Epithelial cell of esophagus (primary cell): ENCODE data around the gene SLC5A6.

Experiments used
- DNase-seq: peaks from one replicate; pipeline ENCODE4 v3.0.0; 2010; ENCODE audit warnings: low read depth
- H3K4me3 ChIP-seq: 2 replicates; pipeline ENCODE4 v1.5.1; 2011; ENCODE audit warnings: mild to moderate bottlenecking, low read length, control low read depth
- CTCF ChIP-seq: IDR thresholded peaks from 2 replicates; pipeline ENCODE4 v1.5.1; 2011; ENCODE audit warnings: low read depth, mild to moderate bottlenecking, low read length, control low read depth, inconsistent platforms; ENCODE audit not compliant: insufficient read depth; ENCODE audit errors: missing control alignments

The SLC5A6 gene

GRCh38 chr2:27175330-27175729, 36.7 kb downstream of the SLC5A6 start:
- no peak for TF ChIP-seq CTCF
- no peak for DNase-seq
- no peak overlapping the region for H3K4me3 ChIP-seq

- no peak overlapping the region for H3K4me3 ChIP-seq
- no peak for TF ChIP-seq CTCF
- no peak for DNase-seq
Observed at GRCh38 chr2:27174638-27175037, 37.4 kb downstream of the SLC5A6 start.

DNA sequence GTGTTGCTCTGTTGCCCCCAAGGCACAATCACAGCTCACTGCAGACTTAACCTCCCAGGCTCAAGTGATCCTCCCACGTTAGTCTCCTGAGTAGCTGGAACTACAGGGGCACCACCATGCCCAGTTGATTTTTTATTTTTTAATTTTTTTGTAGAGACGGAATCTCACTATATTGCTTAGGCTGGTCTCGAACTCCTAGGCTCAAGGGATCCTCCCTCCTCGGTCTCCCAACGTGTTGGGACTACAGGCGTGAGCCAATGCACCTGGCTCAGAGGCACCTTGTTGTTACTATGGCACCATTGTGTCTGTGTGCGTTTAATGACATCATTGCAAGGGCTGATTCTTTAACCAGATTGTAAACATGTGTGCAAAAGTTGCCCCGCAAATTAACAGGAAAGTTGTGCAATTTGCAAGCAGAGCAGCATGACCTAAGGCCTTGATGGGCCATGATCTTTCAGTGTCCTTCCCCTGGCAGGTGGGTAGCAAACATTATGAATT, 40.7 kb downstream of the SLC5A6 start:
- DNase-seq, result no peak
- H3K4me3 ChIP-seq, result no peak overlapping the region
- TF ChIP-seq CTCF, result no peak

DNA sequence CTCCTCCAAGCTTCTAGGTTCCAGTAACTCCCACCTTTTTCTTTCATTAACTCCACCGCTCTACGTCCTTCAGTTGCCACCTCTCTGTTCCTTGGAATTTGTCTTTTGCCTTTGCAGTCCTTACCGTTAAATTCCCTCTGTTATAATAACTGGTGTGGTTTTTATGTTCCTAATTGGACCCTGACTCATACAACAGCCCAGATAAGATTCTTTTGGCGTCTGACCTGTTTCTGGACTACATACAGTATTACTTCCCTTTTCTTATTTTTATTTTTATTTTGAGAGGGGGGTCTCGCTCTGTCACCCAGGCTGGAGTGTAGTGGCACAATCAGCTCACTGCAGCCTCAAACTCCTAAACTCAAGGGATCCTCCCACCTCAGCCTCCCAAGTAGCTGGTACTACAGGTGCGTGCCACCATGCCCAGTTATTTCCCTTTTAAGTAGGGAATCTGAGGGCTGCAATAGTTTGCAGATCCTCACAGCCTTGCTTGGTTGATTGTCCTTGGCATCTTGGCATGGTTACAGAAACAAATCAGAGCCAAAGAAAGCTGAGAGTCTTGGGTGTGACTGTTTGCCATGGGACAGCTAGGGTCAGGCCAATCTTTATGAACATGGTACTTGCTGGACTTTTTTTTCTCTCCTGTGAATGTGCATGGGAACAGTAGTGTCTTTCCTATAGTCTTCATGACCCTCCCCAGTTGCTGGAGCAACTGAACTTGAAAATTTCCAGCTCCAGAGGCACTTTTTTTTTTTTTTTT, 41.3 kb downstream of the SLC5A6 start:
- no peak overlapping the region for H3K4me3 ChIP-seq
- no peak for TF ChIP-seq CTCF

GRCh38 chr2:27164960-27165763, 46.9 kb downstream of the SLC5A6 start:
- no peak overlapping the region for H3K4me3 ChIP-seq
- no peak for TF ChIP-seq CTCF
- no peak for DNase-seq

More for the DNA sequence above, 41.3 kb downstream of the SLC5A6 start:
- DNase-seq, result no peak

DNA sequence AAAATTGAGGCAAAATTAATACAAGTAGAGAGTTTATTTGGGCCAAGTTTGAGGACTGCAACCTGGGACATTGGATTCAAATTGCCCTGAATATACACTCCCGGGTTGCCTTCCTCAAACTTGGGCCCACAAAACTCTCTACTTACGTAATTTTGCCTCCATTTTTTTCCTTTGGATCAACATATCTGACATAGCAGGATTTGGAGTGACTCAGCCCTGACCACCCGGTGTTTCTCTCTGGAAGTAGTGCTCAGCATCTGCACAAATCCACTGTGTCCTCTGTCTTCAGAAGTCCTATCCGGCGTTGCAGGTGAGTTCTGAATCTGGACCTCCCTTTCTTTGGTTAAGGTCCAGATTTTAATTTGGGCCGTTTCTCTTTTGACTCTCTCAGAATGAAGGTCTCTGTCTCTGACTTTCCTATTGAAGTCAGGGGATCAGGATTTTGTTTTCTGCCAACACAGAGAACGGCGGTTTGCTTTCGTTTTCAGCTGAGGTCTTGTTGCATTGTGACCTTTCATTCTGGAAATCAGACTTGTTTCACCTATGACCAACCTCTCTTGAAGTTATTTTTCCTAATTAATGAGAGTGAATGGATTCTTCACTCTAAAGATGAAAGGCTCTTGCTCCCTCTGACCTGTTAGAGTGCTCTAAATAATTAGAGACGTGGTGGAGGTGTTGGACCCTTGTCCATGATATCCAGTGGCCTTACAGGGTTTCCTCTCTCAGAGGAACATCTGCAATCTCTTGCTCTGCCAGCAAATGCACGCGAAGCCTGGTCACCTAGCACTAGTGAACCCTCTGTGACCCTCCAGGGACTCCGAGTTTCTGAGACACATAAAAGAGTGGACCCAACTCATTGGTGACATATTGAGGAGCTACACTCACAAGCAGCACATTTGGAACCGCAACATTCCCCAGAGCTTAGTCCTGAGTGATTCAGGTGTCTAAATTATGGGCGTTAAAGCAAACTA, 49.6 kb downstream of the SLC5A6 start:
- DNase-seq, result no peak
- H3K4me3 ChIP-seq, result no peak overlapping the region
- no peak for TF ChIP-seq CTCF
